ENCODE data around the gene FLOT1. TPM values are rescaled to one million over a fixed set of nuclear protein-coding genes. Genes with fewer than 3 reads are reported as not detected.
"Not testable (repeated sequence)": the region's sequence is repeated elsewhere in the genome, so short reads cannot be mapped to it uniquely, and the experiment has no call there.

Gene FLOT1
- total RNA-seq, 1 donor from 2014 or later, result 238 TPM

- ATAC-seq (no peak), DNase-seq (no peak)
- intact Hi-C loops (cut with micrococcal nuclease), result no loop called here
Measured at GRCh38 chr6:30727920-30728553, 14.4 kb downstream of the FLOT1 start.

- no peak for ATAC-seq
- DNase-seq, result no peak
- intact Hi-C loops (cut with micrococcal nuclease), result no loop called here
Measured at GRCh38 chr6:30726506-30727413, 15.7 kb downstream of the FLOT1 start.

DNA sequence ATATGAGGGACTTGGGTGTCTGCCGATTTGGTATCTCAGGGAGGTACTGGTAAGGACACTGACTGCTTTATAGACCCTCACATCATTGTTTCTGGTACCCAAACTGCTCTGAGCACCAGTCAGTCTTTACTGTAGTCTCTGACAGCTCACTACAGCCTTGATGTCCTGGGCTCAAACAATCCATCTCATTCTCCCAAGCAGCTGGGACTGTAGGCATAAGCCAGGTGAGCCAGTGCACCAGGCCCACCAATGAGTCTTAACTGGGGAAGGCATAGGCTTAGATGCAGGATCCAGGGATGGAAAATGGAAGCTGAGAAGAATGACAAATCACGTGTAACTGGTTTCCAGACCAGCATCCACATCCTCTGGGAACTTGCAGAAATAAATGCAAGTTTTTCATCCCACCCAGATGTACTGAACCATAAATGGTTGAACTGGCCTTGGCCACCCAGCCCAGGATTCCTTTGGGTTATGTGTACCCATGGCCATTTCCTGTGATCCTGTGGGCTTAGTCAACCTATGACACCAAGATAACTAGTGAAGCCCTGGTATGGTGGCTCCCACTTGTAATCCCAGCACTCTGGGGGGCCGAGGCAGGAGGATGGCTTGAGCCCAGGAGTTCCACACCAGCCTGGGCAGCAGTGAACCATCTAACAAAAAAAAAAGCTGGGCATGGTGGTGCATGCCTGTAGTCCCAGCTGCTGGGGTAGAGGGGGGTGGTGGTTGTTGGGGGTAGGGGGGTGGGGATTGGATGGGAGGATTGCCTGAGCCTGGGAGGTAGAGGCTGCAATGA, 16.6 kb downstream of the FLOT1 start:
- ATAC-seq (no peak), DNase-seq (no peak)
- intact Hi-C loops (cut with micrococcal nuclease), result no loop called here

- DNase-seq (no peak), ATAC-seq (no peak)
- intact Hi-C loops (cut with micrococcal nuclease), result no loop called here
Measured at GRCh38 chr6:30724906-30725667, 17.4 kb downstream of the FLOT1 start.

DNA sequence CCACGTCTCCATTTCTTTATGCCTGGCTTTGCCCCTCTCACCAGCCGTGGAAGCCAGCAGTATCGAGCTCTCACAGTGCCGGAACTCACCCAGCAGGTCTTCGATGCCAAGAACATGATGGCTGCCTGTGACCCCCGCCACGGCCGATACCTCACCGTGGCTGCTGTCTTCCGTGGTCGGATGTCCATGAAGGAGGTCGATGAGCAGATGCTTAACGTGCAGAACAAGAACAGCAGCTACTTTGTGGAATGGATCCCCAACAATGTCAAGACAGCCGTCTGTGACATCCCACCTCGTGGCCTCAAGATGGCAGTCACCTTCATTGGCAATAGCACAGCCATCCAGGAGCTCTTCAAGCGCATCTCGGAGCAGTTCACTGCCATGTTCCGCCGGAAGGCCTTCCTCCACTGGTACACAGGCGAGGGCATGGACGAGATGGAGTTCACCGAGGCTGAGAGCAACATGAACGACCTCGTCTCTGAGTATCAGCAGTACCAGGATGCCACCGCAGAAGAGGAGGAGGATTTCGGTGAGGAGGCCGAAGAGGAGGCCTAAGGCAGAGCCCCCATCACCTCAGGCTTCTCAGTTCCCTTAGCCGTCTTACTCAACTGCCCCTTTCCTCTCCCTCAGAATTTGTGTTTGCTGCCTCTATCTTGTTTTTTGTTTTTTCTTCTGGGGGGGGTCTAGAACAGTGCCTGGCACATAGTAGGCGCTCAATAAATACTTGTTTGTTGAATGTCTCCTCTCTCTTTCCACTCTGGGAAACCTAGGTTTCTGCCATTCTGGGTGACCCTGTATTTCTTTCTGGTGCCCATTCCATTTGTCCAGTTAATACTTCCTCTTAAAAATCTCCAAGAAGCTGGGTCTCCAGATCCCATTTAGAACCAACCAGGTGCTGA, 18.4 kb downstream of the FLOT1 start:
- DNase-seq, ATAC-seq: not testable (repeated sequence)
- intact Hi-C loops (cut with micrococcal nuclease), result loop anchor here (2.0 kb wide), 1 partner anchor 45 kb away; no protein-coding TSS in a partner anchor

- not testable (repeated sequence) for DNase-seq, ATAC-seq
- intact Hi-C loops (cut with micrococcal nuclease), result loop anchor here (2.0 kb wide), 1 partner anchor 44 kb away; no protein-coding TSS in a partner anchor
Measured at GRCh38 chr6:30723159-30723842, 19.2 kb downstream of the FLOT1 start.

- ATAC-seq, result peak; percentile 8
- intact Hi-C loops (cut with micrococcal nuclease), result loop anchor here (2.0 kb wide), 1 partner anchor 44 kb away; no protein-coding TSS in a partner anchor
- peak; percentile 89 for DNase-seq
Measured at GRCh38 chr6:30722280-30723112, 20.0 kb downstream of the FLOT1 start.

DNA sequence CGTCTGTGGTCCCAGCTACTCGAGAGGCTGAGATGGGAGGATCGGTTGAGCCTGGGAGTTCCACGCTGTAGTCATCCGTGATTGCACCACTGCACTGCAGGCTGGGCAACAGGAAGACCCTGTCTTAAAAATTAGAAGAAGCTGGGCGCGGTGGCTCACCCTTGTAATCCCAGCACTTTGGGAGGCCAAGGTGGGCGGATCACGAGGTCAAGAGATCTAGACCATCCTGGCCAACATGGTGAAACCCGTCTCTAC, 20.5 kb downstream of the FLOT1 start:
- not testable (repeated sequence) for ATAC-seq
- DNase-seq, result peak; percentile 53
- intact Hi-C loops (cut with micrococcal nuclease), result loop anchor here (2.0 kb wide), 1 partner anchor 43 kb away; no protein-coding TSS in a partner anchor

DNA sequence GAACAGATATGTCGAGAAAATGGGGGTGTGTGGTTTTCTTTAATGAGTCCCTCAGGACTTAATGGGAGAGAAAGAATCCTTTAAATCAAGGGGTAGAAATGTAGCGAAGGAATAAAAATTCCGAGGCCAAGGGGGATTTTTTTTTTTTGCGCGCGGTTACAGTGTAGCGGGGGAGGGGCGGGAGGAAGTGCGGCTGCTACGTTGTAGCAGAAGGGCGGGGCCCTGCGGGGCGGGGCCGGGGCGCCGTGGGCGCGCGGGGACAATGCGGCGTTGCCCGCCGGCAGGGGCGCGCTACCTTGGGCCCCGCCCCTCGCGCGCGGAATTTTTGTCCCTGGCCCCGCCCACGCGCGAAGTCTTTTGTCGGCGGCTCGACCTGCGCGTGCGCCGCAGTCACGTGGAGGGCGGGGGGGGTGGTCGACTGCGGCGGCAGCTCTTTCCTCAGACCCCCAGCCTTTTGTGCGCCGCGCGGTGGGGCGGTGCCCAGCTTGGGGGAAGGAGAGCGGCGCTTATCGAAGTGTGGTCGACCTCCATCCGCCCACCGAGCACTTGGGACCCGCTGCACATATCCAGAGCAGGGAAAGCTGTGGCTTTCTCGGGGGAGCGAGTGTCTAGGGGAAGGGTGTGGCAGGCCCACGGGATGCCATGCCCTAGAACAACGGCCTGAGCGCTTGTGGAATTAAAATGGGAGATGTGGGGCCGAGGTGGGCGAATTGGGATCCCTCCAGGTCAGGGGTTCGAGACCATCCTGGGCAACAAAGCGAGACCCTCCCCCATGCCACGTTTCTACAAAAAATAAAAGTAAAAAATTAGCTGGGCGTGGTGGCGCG, 21.1 kb downstream of the FLOT1 start:
- peak; percentile 76 for ATAC-seq
- intact Hi-C loops (cut with micrococcal nuclease), result loop anchor here (2.0 kb wide), 1 partner anchor 43 kb away; no protein-coding TSS in a partner anchor
- peak; percentile 96 for DNase-seq

- intact Hi-C loops (cut with micrococcal nuclease), result no loop called here
- peak; percentile 81 for DNase-seq
- ATAC-seq, result peak; percentile 23
Measured at GRCh38 chr6:30720738-30721197, 21.7 kb downstream of the FLOT1 start.

- DNase-seq (peak; percentile 98), ATAC-seq (peak; percentile 77)
- intact Hi-C loops (cut with micrococcal nuclease), result no loop called here
Measured at GRCh38 chr6:30719791-30720737, 22.4 kb downstream of the FLOT1 start, which contains the start of gene TUBB. TSS of gene TUBB (plus strand) at chr6:30720352. CDS start at chr6:30720507, 155 bp downstream.

DNA sequence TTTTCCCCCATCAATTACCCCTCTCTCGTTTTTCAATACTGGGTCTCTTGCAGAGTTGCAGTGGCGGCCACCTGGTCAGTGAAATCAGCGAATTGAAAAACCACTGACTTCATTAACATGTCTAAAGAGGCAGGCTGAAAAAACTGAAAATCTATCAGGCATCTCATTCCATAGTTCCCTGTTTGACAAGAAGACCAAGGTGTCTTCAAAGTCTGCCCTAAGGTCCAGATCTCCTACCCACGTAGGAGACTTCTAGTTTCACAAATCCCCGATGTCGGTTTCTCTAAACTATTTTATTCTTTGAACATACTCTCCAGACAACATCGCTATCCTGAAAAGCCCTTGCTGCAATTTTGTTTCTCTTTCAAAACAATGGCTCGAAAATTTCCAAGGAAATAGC, 23.1 kb downstream of the FLOT1 start:
- intact Hi-C loops (cut with micrococcal nuclease), result no loop called here
- no peak for ATAC-seq
- no peak for DNase-seq

DNA sequence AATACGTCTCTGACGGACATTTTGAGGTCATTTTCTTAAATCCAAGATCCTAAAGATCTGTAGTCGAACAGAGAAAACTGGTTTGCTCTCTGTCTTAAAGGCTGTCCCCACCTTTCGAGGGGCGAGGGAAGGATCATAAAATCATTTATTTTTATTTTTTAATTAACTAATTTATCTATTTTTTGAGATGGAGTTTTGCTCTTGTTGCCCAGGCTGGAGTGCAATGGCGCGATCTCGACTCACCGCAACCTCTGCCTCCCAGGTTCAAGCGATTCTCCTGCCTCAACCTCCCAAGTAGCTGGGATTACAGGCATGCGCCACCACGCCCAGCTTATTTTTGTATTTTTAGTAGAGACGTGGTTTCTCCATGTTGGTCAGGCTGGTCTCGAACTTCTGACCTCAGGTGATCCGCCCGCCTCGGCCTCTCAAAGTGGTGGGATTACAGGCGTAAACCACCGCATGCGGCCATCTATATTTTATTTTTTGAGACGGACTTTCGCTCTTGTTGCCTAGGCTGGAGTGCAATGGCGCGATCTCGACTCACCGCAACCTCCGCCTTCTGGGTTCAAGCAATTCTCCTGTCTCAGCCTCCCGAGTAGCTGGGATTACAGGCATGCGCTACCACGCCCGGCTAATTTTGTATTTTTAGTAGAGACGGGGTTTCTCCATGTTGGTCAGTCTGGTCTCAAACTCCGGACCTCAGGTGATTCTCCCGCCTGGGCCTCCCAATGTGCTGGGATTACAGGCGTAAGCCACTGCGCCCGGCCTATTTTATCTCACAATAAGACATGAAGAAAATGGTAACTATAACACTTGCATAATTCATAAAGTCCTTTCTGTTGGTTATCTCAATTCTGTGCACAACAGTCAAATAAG, 24.4 kb downstream of the FLOT1 start:
- intact Hi-C loops (cut with micrococcal nuclease); DNase-seq: not testable (repeated sequence)

More for the DNA sequence above, 24.4 kb downstream of the FLOT1 start:
- ATAC-seq, result not testable (repeated sequence)

Data from left ventricle myocardium superior (tissue), 1 donor.